ENCODE measurements around the gene AGFG2.

DNA sequence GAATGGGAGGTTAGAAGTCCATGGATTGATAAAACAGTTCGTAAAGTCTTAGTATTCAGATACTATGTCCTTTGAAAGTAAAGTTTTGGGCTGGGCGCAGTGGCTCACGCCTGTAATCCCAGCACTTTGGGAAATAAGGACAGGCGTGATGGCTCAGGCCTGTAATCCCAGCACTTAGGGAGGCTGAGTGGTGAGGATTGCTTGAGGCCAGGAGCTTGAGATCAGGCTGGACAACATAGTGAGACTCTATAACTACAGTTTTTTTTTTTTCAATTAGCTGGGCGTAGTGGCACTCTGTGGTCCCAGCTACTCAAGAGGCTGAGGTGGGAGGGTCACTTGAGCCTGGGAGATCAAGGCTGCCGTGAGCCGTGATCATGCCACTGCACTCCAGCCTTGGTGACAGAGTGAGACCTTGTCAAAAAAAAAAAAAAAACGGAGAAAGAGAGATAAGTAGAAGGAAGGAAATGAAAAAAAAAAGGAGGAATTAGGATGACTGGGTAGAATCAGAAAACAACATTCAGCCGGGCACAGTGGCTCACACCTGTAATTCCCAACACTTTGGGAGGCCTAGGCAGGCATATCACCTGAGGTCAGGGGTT, 25.7 kb upstream of the AGFG2 start:
- TF ChIP-seq RFX5 (IDR thresholded peaks at IDR 0.05; ENCODE audit: low read depth, low read length) (no peak), POLR2A (IDR thresholded peaks at IDR 0.05; ENCODE audit: low read depth, low read length) (no peak), MAFK (IDR thresholded peaks at IDR 0.05; ENCODE audit: low read depth, low read length) (no peak), CHD1 (IDR thresholded peaks at IDR 0.05; ENCODE audit: low read depth, low read length) (no peak), RAD21 (IDR thresholded peaks at IDR 0.05; ENCODE audit: low read length) (no peak), SMC3 (IDR thresholded peaks at IDR 0.05; ENCODE audit: low read depth, low read length) (no peak), FOS (IDR thresholded peaks at IDR 0.05; ENCODE audit: low read depth, low read length) (no peak), BHLHE40 (IDR thresholded peaks at IDR 0.05; ENCODE audit: low read depth, low read length) (no peak), RCOR1 (IDR thresholded peaks at IDR 0.05; ENCODE audit: insufficient replicate concordance, low read length) (no peak), MXI1 (IDR thresholded peaks at IDR 0.05; ENCODE audit: borderline replicate concordance, low read depth, low read length) (no peak)
- TF ChIP-seq, protein P1, sequence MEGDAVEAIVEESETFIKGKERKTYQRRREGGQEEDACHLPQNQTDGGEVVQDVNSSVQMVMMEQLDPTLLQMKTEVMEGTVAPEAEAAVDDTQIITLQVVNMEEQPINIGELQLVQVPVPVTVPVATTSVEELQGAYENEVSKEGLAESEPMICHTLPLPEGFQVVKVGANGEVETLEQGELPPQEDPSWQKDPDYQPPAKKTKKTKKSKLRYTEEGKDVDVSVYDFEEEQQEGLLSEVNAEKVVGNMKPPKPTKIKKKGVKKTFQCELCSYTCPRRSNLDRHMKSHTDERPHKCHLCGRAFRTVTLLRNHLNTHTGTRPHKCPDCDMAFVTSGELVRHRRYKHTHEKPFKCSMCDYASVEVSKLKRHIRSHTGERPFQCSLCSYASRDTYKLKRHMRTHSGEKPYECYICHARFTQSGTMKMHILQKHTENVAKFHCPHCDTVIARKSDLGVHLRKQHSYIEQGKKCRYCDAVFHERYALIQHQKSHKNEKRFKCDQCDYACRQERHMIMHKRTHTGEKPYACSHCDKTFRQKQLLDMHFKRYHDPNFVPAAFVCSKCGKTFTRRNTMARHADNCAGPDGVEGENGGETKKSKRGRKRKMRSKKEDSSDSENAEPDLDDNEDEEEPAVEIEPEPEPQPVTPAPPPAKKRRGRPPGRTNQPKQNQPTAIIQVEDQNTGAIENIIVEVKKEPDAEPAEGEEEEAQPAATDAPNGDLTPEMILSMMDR (conservative IDR thresholded peaks at IDR 0.05; ENCODE audit: low read depth, low read length) = no peak
- TF ChIP-seq, protein P2, sequence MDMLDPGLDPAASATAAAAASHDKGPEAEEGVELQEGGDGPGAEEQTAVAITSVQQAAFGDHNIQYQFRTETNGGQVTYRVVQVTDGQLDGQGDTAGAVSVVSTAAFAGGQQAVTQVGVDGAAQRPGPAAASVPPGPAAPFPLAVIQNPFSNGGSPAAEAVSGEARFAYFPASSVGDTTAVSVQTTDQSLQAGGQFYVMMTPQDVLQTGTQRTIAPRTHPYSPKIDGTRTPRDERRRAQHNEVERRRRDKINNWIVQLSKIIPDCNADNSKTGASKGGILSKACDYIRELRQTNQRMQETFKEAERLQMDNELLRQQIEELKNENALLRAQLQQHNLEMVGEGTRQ (IDR thresholded peaks at IDR 0.05; ENCODE audit: low read depth, low read length) = no peak
